ENCODE data around the gene GOLGA8A.
"Not testable (repeated sequence)": the region's sequence is repeated elsewhere in the genome, so short reads cannot be mapped to it uniquely, and the experiment has no call there.

The GOLGA8A gene

DNA sequence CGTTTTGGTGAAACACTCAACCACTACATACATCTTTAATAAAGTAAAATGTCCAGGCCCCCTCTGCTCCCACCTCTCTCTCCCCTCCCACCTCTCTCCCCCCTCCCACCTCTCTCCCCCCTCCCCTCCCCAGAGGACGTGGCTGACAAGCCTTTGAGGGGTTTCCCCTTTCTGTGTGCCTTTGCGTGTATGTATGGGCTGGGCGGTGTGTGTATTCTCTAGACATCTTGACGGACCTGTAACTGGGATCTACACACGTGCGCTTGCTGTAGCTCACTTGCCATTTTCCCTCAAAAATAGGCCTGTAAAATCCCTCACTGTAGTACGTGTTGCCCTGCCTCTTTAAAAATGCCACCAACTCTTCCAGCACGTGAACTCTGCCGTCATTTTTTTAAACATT, 28.6 kb downstream of the GOLGA8A start:
- DNase-seq: not testable (repeated sequence)

DNA sequence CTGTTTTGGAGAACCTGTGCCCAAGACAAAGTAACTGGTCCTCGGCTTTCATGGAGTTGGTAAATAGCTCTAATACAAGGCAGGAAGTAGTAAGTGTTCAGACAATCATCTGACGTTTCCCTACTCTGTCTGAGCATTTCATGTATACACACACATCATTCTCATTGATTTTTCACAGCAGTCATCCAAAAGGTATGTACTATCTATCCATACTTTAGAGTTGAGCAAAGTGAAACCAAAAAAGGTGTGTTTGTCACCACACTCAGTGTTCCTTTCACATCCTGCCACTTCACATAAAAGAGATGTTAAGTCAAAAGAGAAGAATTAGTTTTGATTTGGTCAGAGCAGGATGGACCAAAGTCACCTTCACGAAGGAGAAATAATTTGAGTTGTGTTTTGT, 33.7 kb downstream of the GOLGA8A start:
- DNase-seq: not testable (repeated sequence)

DNA sequence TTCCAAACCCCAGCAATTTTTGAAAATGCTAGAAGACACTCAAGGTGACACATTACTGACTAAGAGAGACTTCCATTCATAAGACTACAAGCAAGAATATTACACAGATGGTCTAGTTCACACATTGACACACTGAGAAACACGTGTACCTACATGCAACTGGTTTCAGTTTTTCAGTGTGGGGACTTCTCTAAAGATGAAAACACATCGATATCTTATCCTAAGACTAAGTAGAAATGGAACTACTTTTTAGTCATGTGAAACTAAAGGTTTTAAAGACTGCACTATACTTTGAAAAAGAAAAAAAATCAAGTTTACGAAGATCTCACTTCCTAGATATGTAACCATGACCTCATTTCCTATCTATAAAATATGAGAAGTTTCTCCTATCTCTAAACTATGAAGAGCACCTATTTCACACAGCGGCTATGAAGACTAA, 34.4 kb downstream of the GOLGA8A start:
- DNase-seq: not testable (repeated sequence)

DNA sequence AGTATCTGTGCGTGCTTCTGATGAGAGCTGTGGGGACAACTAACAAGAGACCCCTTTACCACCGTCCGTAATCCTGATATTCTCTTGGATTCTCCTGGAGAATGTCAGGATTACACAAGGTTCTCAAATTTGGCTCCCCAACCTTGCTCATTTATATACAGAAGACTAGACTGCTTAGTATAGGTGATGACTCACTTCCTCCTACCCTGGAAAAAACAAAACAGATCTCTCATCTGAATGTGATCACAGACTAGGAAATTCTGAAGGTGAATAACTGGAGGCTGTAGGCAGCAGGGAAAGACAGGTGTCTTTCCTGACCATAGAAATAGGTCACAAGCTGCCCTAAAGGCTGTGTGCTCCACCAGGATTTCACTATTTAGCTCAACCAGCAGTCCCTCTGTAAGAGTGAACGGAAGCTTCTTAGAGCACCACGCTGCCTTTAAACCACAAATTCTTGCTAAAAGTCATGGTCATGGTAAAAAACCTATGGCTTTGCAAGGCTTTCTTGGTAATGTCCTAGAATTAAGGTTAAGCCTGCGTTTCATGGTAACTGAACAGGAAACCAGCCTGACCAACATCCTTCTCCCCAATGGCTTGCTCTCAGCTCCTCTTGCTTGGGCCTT, 39.9 kb downstream of the GOLGA8A start:
- not testable (repeated sequence) for DNase-seq

DNA sequence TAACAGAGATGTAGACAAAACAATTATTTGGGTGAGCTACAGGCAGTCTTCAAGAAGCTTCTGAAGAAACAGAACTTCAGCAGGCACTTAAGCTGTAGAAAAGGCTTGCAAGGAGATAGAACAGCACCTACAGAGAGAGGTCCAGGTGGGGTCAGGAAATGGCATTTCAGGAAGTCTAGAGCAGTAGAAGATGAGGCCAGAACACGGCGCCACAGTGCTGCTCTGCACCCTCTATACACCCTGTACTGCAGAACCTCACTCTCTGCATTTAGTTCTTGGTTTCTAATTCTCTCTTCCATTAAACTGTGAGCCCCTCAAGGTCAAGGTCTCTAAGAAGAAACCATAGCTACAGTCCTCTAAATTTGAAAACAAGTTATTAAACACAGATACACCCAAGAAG, 44.6 kb downstream of the GOLGA8A start:
- DNase-seq: not testable (repeated sequence)

DNA sequence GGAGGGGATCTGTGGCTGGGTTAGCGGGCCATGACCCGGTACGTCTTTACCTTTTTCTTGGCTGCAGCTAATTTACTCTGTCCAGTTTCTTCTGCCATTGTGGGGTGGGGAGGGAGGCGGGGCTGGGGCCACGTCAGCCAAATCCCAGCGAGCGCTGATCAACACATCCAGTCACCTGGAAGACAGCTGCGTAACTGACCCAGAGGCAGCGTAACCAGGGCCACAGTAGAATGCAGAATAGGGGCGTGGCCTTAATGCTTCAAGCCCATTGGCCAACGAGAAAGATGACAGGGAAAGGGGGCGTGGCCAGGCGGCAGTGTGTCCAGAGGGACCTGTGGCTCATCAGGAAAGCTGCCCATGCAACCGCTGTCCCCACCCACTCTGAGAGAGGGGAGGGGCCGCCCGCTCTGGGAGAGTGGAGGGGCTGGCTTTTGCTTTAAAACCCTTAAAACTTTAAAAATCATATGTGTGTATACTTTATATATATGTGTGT, 48.0 kb downstream of the GOLGA8A start:
- DNase-seq: not testable (repeated sequence)
